Measurements from ENCODE around the gene NTN1. TPM values are rescaled to one million over a fixed set of nuclear protein-coding genes. Genes with fewer than 3 reads are reported as not detected.

The NTN1 gene
- total RNA-seq, 1 donor from 2014 or later = 7.8 TPM

DNA sequence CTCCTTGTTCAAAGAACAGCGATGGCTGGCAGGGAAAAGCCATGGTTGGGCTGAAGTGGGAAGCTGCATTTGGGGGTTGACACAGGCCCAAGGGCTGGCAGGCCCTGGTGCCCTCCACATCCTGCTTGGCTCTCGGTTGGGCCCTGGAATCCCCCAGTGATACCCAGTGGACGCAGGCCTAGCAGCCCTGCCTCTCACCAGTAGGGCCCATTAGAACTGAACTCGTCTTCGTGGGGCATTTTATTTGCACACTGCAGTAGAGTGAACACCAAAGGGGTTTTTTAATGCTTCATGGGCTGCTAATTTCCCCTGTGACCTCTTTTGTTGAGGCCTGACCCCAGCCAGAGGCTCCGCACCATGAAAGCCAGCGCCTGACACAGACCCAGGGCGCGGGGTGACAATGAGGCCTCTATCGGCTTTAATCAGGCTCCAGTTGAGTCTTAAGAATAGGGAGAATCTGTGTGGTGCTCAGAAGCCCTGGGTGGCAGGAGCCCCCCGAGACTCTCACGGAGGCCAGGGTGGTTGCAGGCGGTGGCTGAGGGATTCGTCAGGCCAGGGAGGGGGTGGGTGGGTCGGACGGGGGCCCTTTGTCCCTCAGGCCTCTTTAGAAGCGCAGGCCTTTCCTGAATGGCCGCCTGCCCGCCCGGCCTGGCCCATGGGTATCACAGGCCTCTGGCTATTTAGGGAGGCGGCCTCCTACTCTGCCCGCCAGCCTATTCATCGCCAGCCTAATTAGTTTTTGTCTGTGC, 199.3 kb downstream of the NTN1 start:
- Histone ChIP-seq H3K27ac (no peak overlapping the region), H3K27me3 (ENCODE audit: low read depth) (no peaks in the 10 kb centered on the region), H3K36me3 (no peaks in the 10 kb centered on the region), H3K4me1 (no peaks in the 10 kb centered on the region), H3K4me3 (no peak overlapping the region), H3K9me3 (peaks cover 9% of the 10 kb centered on the region)
- TF ChIP-seq, protein P1, sequence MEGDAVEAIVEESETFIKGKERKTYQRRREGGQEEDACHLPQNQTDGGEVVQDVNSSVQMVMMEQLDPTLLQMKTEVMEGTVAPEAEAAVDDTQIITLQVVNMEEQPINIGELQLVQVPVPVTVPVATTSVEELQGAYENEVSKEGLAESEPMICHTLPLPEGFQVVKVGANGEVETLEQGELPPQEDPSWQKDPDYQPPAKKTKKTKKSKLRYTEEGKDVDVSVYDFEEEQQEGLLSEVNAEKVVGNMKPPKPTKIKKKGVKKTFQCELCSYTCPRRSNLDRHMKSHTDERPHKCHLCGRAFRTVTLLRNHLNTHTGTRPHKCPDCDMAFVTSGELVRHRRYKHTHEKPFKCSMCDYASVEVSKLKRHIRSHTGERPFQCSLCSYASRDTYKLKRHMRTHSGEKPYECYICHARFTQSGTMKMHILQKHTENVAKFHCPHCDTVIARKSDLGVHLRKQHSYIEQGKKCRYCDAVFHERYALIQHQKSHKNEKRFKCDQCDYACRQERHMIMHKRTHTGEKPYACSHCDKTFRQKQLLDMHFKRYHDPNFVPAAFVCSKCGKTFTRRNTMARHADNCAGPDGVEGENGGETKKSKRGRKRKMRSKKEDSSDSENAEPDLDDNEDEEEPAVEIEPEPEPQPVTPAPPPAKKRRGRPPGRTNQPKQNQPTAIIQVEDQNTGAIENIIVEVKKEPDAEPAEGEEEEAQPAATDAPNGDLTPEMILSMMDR (IDR thresholded peaks at IDR 0.05) = no peak
- ATAC-seq = no peak
- no peak for DNase-seq
- intact Hi-C loops (cut with DNase I) = no loop called here

DNA sequence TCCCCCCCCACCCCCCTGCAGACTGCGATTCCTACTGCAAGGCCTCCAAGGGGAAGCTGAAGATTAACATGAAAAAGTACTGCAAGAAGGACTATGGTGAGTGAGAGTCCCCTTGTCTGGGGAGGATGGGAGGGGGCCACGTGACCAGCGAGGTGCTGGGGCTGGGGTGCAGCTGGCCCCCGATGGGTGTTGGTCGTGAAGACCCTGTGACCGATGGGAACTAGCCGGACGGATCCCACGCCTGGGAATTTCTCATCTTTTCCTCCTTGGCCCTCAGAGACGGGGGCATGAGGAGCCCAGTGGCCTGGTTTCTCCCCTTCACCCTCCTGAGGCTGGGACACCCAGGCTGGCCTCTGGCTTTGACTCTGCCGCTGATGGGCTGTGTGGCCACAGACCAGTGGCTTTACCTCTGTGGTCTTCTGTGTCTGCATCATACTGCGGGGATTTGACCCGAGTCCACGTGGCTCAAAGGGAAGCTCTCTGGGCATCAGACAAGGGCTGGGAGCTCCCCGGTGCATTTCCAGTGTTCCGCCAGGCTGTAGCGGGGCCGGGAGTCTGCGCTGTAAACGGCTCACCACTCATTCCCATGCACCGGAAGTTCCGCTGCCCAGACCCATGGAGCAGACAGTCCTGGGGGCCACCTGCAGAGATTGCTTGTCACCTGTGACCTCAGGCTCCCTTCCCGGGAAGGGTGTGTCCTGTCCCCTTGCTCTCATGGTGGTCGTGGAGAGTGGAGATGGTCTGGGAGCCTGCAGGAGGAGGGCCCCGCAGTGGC, 200.0 kb downstream of the NTN1 start:
- Histone ChIP-seq H3K27ac (no peak overlapping the region), H3K4me1 (no peaks in the 10 kb centered on the region), H3K36me3 (no peaks in the 10 kb centered on the region), H3K4me3 (no peak overlapping the region), H3K9me3 (peaks cover 2% of the 10 kb centered on the region), H3K27me3 (ENCODE audit: low read depth) (peaks cover 3% of the 10 kb centered on the region)
- intact Hi-C loops (cut with DNase I) = no loop called here
- DNase-seq = no peak
- TF ChIP-seq, protein P1 (IDR thresholded peaks at IDR 0.05) = no peak
- ATAC-seq = no peak

GRCh38 chr17:9221922-9222180, 200.5 kb downstream of the NTN1 start:
- H3K27ac ChIP-seq = no peak overlapping the region
- no peaks in the 10 kb centered on the region for H3K36me3 ChIP-seq
- H3K4me1 ChIP-seq = no peaks in the 10 kb centered on the region
- TF ChIP-seq, protein P1 (IDR thresholded peaks at IDR 0.05) = no peak
- ATAC-seq (no peak), DNase-seq (no peak)
- H3K9me3 ChIP-seq = no peaks in the 10 kb centered on the region
- intact Hi-C loops (cut with DNase I) = no loop called here
- no peak overlapping the region for H3K4me3 ChIP-seq
- peaks cover 3% of the 10 kb centered on the region for H3K27me3 ChIP-seq (ENCODE audit: low read depth)

- Histone ChIP-seq H3K27ac (no peak overlapping the region), H3K36me3 (no peaks in the 10 kb centered on the region), H3K4me1 (no peaks in the 10 kb centered on the region), H3K9me3 (no peaks in the 10 kb centered on the region), H3K27me3 (ENCODE audit: low read depth) (peaks cover 3% of the 10 kb centered on the region), H3K4me3 (no peak overlapping the region)
- intact Hi-C loops (cut with DNase I) = no loop called here
- ATAC-seq = no peak
- TF ChIP-seq, protein P1 (IDR thresholded peaks at IDR 0.05) = no peak
- no peak for DNase-seq
Measured at GRCh38 chr17:9223531-9223930, 202.2 kb downstream of the NTN1 start.

DNA sequence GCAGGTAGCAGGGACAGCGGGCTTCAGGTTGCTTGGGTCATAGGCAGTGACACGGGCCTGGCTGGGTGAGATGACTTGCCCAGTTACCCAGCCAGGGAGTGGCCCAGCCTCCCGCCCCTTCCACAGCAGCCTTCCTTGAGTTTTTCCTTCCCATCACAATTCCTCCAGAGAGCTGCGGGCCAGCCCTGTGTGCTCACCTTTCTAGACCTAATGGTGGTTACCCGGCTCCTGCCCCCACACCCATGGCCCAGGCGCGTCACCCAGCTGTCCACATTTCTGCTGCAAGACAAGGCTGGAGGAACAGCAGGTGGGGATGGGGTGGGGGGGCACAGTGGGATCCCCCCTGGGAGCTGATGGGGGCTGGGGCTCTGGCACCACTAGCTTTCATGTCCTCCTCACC, 203.2 kb downstream of the NTN1 start:
- Histone ChIP-seq H3K36me3 (no peaks in the 10 kb centered on the region), H3K27me3 (ENCODE audit: low read depth) (peaks cover 3% of the 10 kb centered on the region), H3K4me3 (no peak overlapping the region), H3K9me3 (no peaks in the 10 kb centered on the region), H3K4me1 (no peaks in the 10 kb centered on the region), H3K27ac (no peak overlapping the region)
- DNase-seq (no peak), ATAC-seq (no peak)
- intact Hi-C loops (cut with DNase I) = no loop called here
- TF ChIP-seq, protein P1 (IDR thresholded peaks at IDR 0.05) = no peak

All from lower lobe of right lung (tissue), 2 donors.